GM12878 (cell line): ENCODE results near the gene PHRF1. TPM values are rescaled to one million over a fixed set of nuclear protein-coding genes. Genes with fewer than 3 reads are reported as not detected.

Source experiments
- ATAC-seq: fragments of 200-7000 bp; cut with Tn5 transposase; 3 replicates; pipeline ENCODE4 v1.9.1; 2020; ENCODE audit warnings: mild to moderate bottlenecking, moderate library complexity
- BruUV-seq: library from RNA; stranded (reverse); fragments of 400-500 nt; replicated peaks from 2 replicates; lab custom pipeline; 2021; lab: Mats Ljungman, UMichigan
- CTCF ChIA-PET: fragments of 300-600 bp; sonication (Branson Sonifier 250); formaldehyde crosslinking; extraction: SDS; loops from one replicate; lab custom pipeline; 2021; ENCODE audit warnings: inconsistent platforms; lab: Yijun Ruan, JAX
- POLR2A ChIA-PET: fragments of 350-600 bp; formaldehyde crosslinking; extraction: SDS; loops from one replicate; lab custom pipeline; 2021; ENCODE audit warnings: inconsistent platforms; lab: Charles Lee
- RAD21 ChIA-PET: fragments of 300-600 bp; sonication (Branson Sonifier 250); formaldehyde crosslinking; loops from one replicate; lab custom pipeline; 2023; ENCODE audit warnings: antibody characterized with exemption; ENCODE audit not compliant: unreplicated experiment; lab: Charles Lee
- SMC1A ChIA-PET: fragments of 300-600 bp; sonication (Branson Sonifier 250); formaldehyde crosslinking; loops from one replicate; lab custom pipeline; 2023; ENCODE audit not compliant: unreplicated experiment, uncharacterized antibody; lab: Charles Lee
- DNase-seq: peaks from one replicate; pipeline ENCODE4 v3.0.0-alpha.2; 2011; ENCODE audit warnings: low read depth, low spot score
- FAIRE-seq: peaks from 3 replicates; lab custom pipeline; 2011; peaks lifted over from hg19 to GRCh38; lab: Jason Lieb, UNC
- H2AFZ ChIP-seq: 2 replicates; pipeline ENCODE4 v1.6.0; 2011; ENCODE audit warnings: low read depth, low read length, control low read depth; ENCODE audit not compliant: control insufficient read depth
- H3K27ac ChIP-seq: 2 replicates; pipeline ENCODE4 v1.5.1; 2011; ENCODE audit warnings: control low read depth; ENCODE audit not compliant: control insufficient read depth, insufficient read depth
- H3K27me3 ChIP-seq, 2 experiments: replicated peaks in 1 of 2; 2 replicates each; pipeline versions ENCODE4 v1.6.0 to v1.6.1; 2011; ENCODE audit warnings: low read length in 1 of 2; ENCODE audit not compliant: control insufficient read depth in 2 of 2, insufficient read depth in 2 of 2
- H3K36me3 ChIP-seq, 2 experiments: 2 replicates each; pipeline ENCODE4 v1.5.1; 2011; ENCODE audit warnings: low read length in 1 of 2; ENCODE audit not compliant: control insufficient read depth in 2 of 2, insufficient read depth in 2 of 2
- H3K4me1 ChIP-seq: 2 replicates; pipeline ENCODE4 v1.6.1; 2011; ENCODE audit warnings: mild to moderate bottlenecking, low read length, moderate library complexity, mixed read lengths; ENCODE audit not compliant: control insufficient read depth, insufficient read depth
- H3K4me2 ChIP-seq: 2 replicates; pipeline ENCODE4 v1.6.0; 2011; ENCODE audit warnings: control low read depth; ENCODE audit not compliant: control insufficient read depth, insufficient read depth
- H3K4me3 ChIP-seq: fragments of 200-600 bp; sonication (generic); 2 replicates; pipeline ENCODE4 v1.5.1; 2016
- H3K79me2 ChIP-seq: 2 replicates; pipeline ENCODE4 v1.6.0; 2011; ENCODE audit warnings: low read length; ENCODE audit not compliant: control insufficient read depth, insufficient read depth
- H3K9ac ChIP-seq: 2 replicates; pipeline ENCODE4 v1.8.0; 2011; ENCODE audit warnings: low read length, control low read depth, mixed read lengths; ENCODE audit not compliant: control insufficient read depth, insufficient read depth
- H3K9me3 ChIP-seq: replicated peaks from 3 replicates; pipeline ENCODE4 v1.5.1; 2011; ENCODE audit warnings: mild to moderate bottlenecking, low read length; ENCODE audit not compliant: control insufficient read depth, insufficient read depth
- H4K20me1 ChIP-seq: 2 replicates; pipeline ENCODE4 v1.6.0; 2011; ENCODE audit not compliant: control insufficient read depth, insufficient read depth
- CTCF ChIP-seq, 3 experiments: IDR thresholded peaks in 2 of 3; conservative IDR thresholded peaks in 1 of 3; 2 replicates each; pipeline ENCODE4 v1.5.1; 2011; ENCODE audit warnings: low read depth in 3 of 3, low read length in 3 of 3, mild to moderate bottlenecking in 3 of 3, control low read depth in 2 of 3, moderate library complexity in 2 of 3, inconsistent platforms in 1 of 3, mixed read lengths in 1 of 3; ENCODE audit not compliant: control insufficient read depth in 2 of 3, insufficient read depth in 1 of 3; ENCODE audit errors: extremely low read depth in 1 of 3
- EED ChIP-seq: sonication (generic); IDR thresholded peaks from 2 replicates; pipeline ENCODE4 v1.6.1; 2016; ENCODE audit warnings: antibody characterized with exemption, low read depth
- IKZF2 ChIP-seq, 2 experiments: fragments of 450-650 bp; IDR thresholded peaks; 2 replicates each; pipeline ENCODE4 v1.6.1; 2017; ENCODE audit warnings: mild to moderate bottlenecking in 2 of 2, moderate library complexity in 2 of 2
- MEF2A ChIP-seq: IDR thresholded peaks from 2 replicates; pipeline ENCODE4 v1.6.1; 2011; ENCODE audit warnings: low read depth, mild to moderate bottlenecking, low read length, moderate library complexity; ENCODE audit not compliant: insufficient read depth
- MEF2B ChIP-seq: fragments of 450-650 bp; IDR thresholded peaks from 2 replicates; pipeline ENCODE4 v1.6.1; 2018; ENCODE audit warnings: mild to moderate bottlenecking, moderate library complexity; ENCODE audit not compliant: partially characterized antibody, poor library complexity, severe bottlenecking
- PAX8 ChIP-seq: fragments of 450-650 bp; IDR thresholded peaks from 2 replicates; pipeline ENCODE4 v1.6.1; 2017; ENCODE audit warnings: mild to moderate bottlenecking, moderate library complexity
- PML ChIP-seq: IDR thresholded peaks from 2 replicates; pipeline ENCODE4 v1.6.1; 2012; ENCODE audit warnings: low read length, inconsistent platforms
- POU2F2 ChIP-seq: IDR thresholded peaks from 3 replicates; pipeline ENCODE4 v1.6.1; 2011; ENCODE audit warnings: low read depth, mild to moderate bottlenecking, low read length, borderline replicate concordance
- RAD21 ChIP-seq: IDR thresholded peaks from 2 replicates; pipeline ENCODE4 v1.6.1; 2011; ENCODE audit warnings: mild to moderate bottlenecking, low read depth, low read length, moderate library complexity; ENCODE audit not compliant: insufficient read depth
- RUNX3 ChIP-seq: IDR thresholded peaks from 2 replicates; pipeline ENCODE4 v1.6.1; 2012; ENCODE audit warnings: low read length, inconsistent platforms
- SP1 ChIP-seq: IDR thresholded peaks from one replicate; pipeline ENCODE4 v1.6.1; 2011; ENCODE audit warnings: low read depth, low read length
- SPI1 ChIP-seq: IDR thresholded peaks from 2 replicates; pipeline ENCODE4 v1.6.1; 2011; ENCODE audit warnings: low read depth, mild to moderate bottlenecking, low read length, moderate library complexity, borderline replicate concordance; ENCODE audit not compliant: insufficient read depth
- TCF12 ChIP-seq: IDR thresholded peaks from 2 replicates; pipeline ENCODE4 v1.6.1; 2011; ENCODE audit warnings: low read depth, mild to moderate bottlenecking, low read length
- USF1 ChIP-seq: IDR thresholded peaks from 2 replicates; pipeline ENCODE4 v1.6.1; 2011; ENCODE audit warnings: borderline replicate concordance, low read depth, mild to moderate bottlenecking, moderate library complexity, mixed read lengths, low read length; ENCODE audit not compliant: insufficient read depth; ENCODE audit errors: extremely low read length
- YY1 ChIP-seq: IDR thresholded peaks from 2 replicates; pipeline ENCODE4 v1.6.1; 2011; ENCODE audit warnings: low read depth, mild to moderate bottlenecking, low read length
- WGBS: methylation state at CpG from one replicate; pipeline ENCODE4 v1.1.6; 2016; ENCODE audit warnings: low lambda C conversion rate; ENCODE audit not compliant: insufficient replicate concordance, insufficient coverage; ENCODE audit errors: missing lambda C conversion rate; 5-methylcytosine and 5-hydroxymethylcytosine counted together
- in situ Hi-C: fragments of 300-500 bp; cut with MboI; formaldehyde crosslinking; loops from 9 replicates; pipeline ENCODE4 v1.14.3; 2018; ENCODE audit warnings: mixed read lengths
- intact Hi-C: fragments of 100-400 bp; cut with micrococcal nuclease; formaldehyde crosslinking; loops from one replicate; pipeline ENCODE4 v1.14.2; 2022; ENCODE audit not compliant: unreplicated experiment
- polyA plus RNA-seq, 11 experiments: library from polyadenylated mRNA; depleted of rRNA in 4 of 11; unstranded in 6 of 11; stranded (reverse) in 5 of 11; fragments of >200 nt; fragmentation: Nextera tagmentation in 4 of 11; fragmentation: Illumina TruSeq in 1 of 11; extraction: Ambion mirVana in 4 of 11; extraction: Trizol in 1 of 11; gene quantifications; 1 replicate in 1 of 11; 2 replicates in 10 of 11; pipeline versions ENCODE4 v1.2.1 to v1.2.3, GENCODE V29; 2011 to 2016; ENCODE audit warnings: inconsistent platforms in 2 of 11, missing spikeins in 2 of 11, low read depth in 1 of 11
- total RNA-seq, 4 experiments: library from RNA; depleted of rRNA in 3 of 4; stranded (reverse); fragments of >200 nt in 3 of 4; fragmentation: Illumina TruSeq in 1 of 4; extraction: Trizol in 1 of 4; gene quantifications; 2 replicates each; pipeline versions ENCODE4 v1.2.1 to v1.2.3, GENCODE V29; 2013 to 2021
- TF ChIP-seq, protein P1 (sequence below): IDR thresholded peaks from 2 replicates; pipeline ENCODE4 v1.6.1; 2012; ENCODE audit warnings: low read length, inconsistent platforms

PHRF1 gene
- total and polyA plus RNA-seq, 10 of the 15 experiments (the other 5 are each of a cell fraction or from before 2014, with no cell fraction given) = 0.13 to 43.5 (median 15.1) TPM

DNA sequence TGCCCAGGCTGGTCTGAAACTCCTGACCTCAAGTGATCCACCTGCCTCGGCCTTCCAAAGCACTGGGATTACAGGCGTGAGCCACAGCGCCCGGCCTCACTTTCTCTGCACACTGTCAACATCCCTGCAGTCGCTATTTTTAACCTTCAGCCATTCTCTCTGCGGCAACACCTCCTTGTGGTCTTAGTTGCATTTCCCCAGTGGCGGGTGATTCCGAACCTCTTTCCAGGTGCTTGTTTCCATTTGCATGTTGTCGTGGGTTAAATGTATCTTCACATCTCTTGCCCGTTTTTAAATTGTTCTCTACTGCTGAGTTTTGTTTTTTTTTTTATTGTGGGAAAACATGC is 52.9 kb downstream of the PHRF1 start:
- RAD21 ChIA-PET = interaction anchor here (0.6 kb wide), 1 partner anchor 370 kb away, joined by 3 read pairs; no protein-coding TSS in a partner anchor
- no peaks in the 10 kb centered on the region for H3K9me3 ChIP-seq
- H3K4me1 ChIP-seq = peaks cover 29% of the 10 kb centered on the region
- BruUV-seq = no TSS peak
- 0 out of 2 replicates have a peak overlapping the region, but pooled peaks have one; percentile 27 for H3K9ac ChIP-seq
- H3K27ac ChIP-seq = peak overlapping the region; percentile 66
- WGBS = 0% methylated on average over 10 of the region's 10 CpGs
- POLR2A ChIA-PET = no interaction called here
- no peaks in the 10 kb centered on the region for H3K36me3 ChIP-seq
- H3K4me2 ChIP-seq = peak overlapping the region; percentile 75
- H3K27me3 ChIP-seq = no peaks in the 10 kb centered on the region
- in situ Hi-C loops (no loop called here), intact Hi-C loops (no loop called here)
- ATAC-seq (peak; percentile 59), FAIRE-seq (peak; percentile 70), DNase-seq (no peak)
- no peaks in the 10 kb centered on the region for H4K20me1 ChIP-seq
- TF ChIP-seq CTCF (IDR thresholded peaks at IDR 0.05 in 2 of 3, conservative IDR thresholded peaks at IDR 0.05 in 1 of 3; ENCODE audit: control insufficient read depth in 2 of 3, extremely low read depth in 1 of 3, insufficient read depth in 1 of 3, low read depth in 3 of 3, low read length in 3 of 3) (peak in 1 of 3 experiments; percentile 61; a peak in 3 of 6 replicates), PML (no peak), SP1 (peak; percentile 23), RUNX3 (peak; percentile 84), POU2F2 (0 out of 3 replicates have a peak, but pooled peaks have one; percentile 6), IKZF2 (IDR thresholded peaks at IDR 0.05) (peak; percentile 50 to 54; a peak in 3 of 4 replicates), MEF2A (peak; percentile 82; the same call in 1 of the 2 replicates), EED (peak; percentile 79), MEF2B (peak; percentile 39), YY1 (peak; percentile 74), SPI1 (peak; percentile 31; the same call in 1 of the 2 replicates), USF1 (no peak), PAX8 (no peak), RAD21 (0 out of 2 replicates have a peak, but pooled peaks have one; percentile 15), TCF12 (0 out of 2 replicates have a peak, but pooled peaks have one; percentile 53)
- TF ChIP-seq, protein P1, sequence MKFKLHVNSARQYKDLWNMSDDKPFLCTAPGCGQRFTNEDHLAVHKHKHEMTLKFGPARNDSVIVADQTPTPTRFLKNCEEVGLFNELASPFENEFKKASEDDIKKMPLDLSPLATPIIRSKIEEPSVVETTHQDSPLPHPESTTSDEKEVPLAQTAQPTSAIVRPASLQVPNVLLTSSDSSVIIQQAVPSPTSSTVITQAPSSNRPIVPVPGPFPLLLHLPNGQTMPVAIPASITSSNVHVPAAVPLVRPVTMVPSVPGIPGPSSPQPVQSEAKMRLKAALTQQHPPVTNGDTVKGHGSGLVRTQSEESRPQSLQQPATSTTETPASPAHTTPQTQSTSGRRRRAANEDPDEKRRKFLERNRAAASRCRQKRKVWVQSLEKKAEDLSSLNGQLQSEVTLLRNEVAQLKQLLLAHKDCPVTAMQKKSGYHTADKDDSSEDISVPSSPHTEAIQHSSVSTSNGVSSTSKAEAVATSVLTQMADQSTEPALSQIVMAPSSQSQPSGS = peak; percentile 20; the same call in 1 of the 2 replicates
- no peak overlapping the region; the same call in 1 of the 2 replicates for H2AFZ ChIP-seq
- SMC1A ChIA-PET = no interaction called here
- CTCF ChIA-PET = interaction anchor here (0.7 to 1.1 kb wide), 2 partner anchors 33 to 179 kb away, joined by 3 read pairs; no protein-coding TSS in a partner anchor
- H3K79me2 ChIP-seq = no peaks in the 10 kb centered on the region
- H3K4me3 ChIP-seq = peak overlapping the region; percentile 39; the same call in 1 of the 2 replicates
